Motor neuron (in vitro differentiated cells): ENCODE results near the gene TUBA3D. TPM values are rescaled to one million over a fixed set of nuclear protein-coding genes. Genes with fewer than 3 reads are reported as not detected.
"Not testable (repeated sequence)": the region's sequence is repeated elsewhere in the genome, so short reads cannot be mapped to it uniquely, and the experiment has no call there.

Experiments used
- ATAC-seq, 8 experiments: fragments of 200-7000 bp; cut with Tn5 transposase; replicated peaks in 6 of 8; 2 replicates each; pipeline ENCODE4 v1.8.0; 2021; ENCODE audit warnings: mild to moderate bottlenecking in 8 of 8, moderate library complexity in 8 of 8
- H3K27ac ChIP-seq, 2 donors: fragments of 250-450 bp; sonication (Bioruptor Pico); 2 replicates each; pipeline ENCODE4 v1.9.0; 2021; ENCODE audit warnings: antibody characterized with exemption in 2 of 2, mild to moderate bottlenecking in 2 of 2, moderate library complexity in 1 of 2
- H3K4me1 ChIP-seq, 2 donors: fragments of 250-450 bp; sonication (Bioruptor Pico); replicated peaks in 1 of 2; 2 replicates each; pipeline ENCODE4 v1.6.1; 2021; ENCODE audit warnings: antibody characterized with exemption in 2 of 2, mild to moderate bottlenecking in 2 of 2, moderate library complexity in 1 of 2
- H3K4me3 ChIP-seq, 5 donors: fragments of 250-450 bp; sonication (Bioruptor Pico); 2 replicates each; pipeline ENCODE4 v1.9.0; 2021; ENCODE audit warnings: antibody characterized with exemption in 5 of 5, mild to moderate bottlenecking in 5 of 5, moderate library complexity in 4 of 5
- WGBS, 10 experiments: fragments of 450-650 bp; shearing (Covaris generic); methylation state at CpG; one replicate each; pipeline ENCODE4 v1.0.0; 2022; 5-methylcytosine and 5-hydroxymethylcytosine counted together
- in situ Hi-C, 9 experiments: fragments of 400-800 bp; cut with MboI; loops; one replicate each; pipeline ENCODE4 v1.15.0; 2021; ENCODE audit warnings: low sequenced_read_pairs in 9 of 9, low pct_unique_long_range_greater_than_20kb in 2 of 9; ENCODE audit not compliant: unreplicated experiment in 9 of 9
- total RNA-seq, 8 experiments: library from RNA; unstranded; fragments of 300-600 nt; gene quantifications; 2 replicates each; pipeline versions ENCODE4 v1.2.3 to v1.2.4, GENCODE V29; 2022

The TUBA3D gene
- total RNA-seq, 8 experiments from 2014 or later, result 0.23 to 1.4 (median 0.44) TPM; not detected in 2

DNA sequence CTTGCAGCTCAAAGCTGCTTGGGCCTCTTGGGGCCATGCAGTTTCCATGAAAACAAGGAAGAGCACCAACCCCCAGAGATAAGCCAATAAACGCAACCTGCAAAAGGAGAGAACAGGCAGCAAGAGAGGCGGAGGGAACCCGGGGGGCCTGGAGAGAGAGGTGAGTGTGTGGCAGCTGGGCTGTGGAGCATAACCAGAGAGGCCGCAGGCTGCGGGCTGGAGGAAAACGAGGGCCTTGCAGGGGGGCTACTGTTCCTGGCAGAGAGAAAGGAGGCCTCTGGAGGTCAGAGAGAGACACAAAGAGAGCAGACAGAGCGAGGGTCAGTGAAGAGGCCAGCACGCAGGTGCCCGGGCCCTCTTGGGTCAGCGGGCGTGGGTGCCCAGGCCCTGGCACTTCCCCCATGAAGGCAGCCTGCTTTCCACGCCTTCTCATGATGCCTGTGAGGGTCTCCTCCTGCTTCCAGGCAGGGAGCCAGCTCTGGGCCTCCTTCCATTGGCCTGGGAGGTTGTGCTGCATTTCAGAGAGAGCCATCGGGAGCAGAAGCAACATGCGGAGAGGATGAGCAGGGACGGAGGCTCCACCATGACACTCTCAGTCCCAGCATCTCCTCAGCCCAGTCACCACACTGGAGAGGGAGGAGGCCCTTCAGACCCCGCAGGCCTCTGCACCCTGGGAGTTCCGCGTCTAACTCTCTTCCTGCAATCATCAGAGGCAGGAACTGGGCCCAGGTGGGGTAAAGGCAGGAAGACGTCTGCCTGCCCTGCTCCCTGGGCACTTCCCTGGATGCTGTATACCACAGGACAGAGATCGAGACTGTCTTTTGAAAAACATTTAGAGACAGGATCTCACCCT is 14.9 kb downstream of the TUBA3D start:
- H3K4me1 ChIP-seq, result peaks cover 15 to 18% of the 10 kb centered on the region in 2 donors
- 10 to 40% (median 25%) methylated on average over 2 to 4 of the region's 20 CpGs; no CpG with 5 or more reads in 7 of the 10 experiments for WGBS, 10 experiments
- ATAC-seq, in situ Hi-C loops: not testable (repeated sequence)
- peak overlapping the region; percentile 27 to 63 (median 46) for H3K4me3 ChIP-seq
- peak overlapping the region; percentile 46 to 70 for H3K27ac ChIP-seq

- ATAC-seq, in situ Hi-C loops: not testable (repeated sequence)
- H3K27ac ChIP-seq, result peak overlapping the region in 1 of 2 donors; percentile 70
- H3K4me1 ChIP-seq, result peaks cover 15 to 18% of the 10 kb centered on the region in 2 donors
- WGBS, 10 experiments, result 0% methylated on average over 1 to 2 of the region's 22 CpGs; no CpG with 5 or more reads in 7 of the 10 experiments
- H3K4me3 ChIP-seq, result peak overlapping the region; percentile 27 to 63 (median 46)
Measured at GRCh38 chr2:131491469-131491836, 15.5 kb downstream of the TUBA3D start.

DNA sequence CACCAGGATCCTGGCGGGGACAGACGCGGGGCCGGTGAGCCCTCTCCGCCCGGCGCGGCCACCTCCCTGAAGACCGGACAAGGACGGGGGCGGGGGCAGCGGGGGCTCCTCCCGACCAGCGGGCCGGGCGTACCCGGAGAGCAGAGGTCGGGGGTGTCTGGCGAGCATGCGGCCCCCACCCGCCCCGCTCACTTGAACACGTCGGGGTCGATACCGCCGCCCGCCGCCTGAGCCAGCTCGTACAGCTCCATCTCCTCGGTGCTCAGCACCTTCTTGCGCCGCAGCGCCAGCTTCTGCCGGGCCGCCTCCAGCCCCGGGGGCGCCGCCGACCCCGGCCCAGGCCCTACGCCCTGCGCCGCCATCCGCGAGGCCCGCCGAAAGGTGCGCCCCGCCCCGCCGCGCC is 16.1 kb downstream of the TUBA3D start, which contains the start of gene MZT2A:
TSS of gene MZT2A (minus strand) at position 383 of the 403 bp plus-strand sequence. CDS start at position 362, 21 bp downstream.
- ATAC-seq, result peak in 3 of 8 experiments; percentile 8 to 15 (median 11)
- no CpG with 5 or more reads among the region's 53 CpGs for WGBS, 10 experiments
- in situ Hi-C loops, result not testable (repeated sequence)

DNA sequence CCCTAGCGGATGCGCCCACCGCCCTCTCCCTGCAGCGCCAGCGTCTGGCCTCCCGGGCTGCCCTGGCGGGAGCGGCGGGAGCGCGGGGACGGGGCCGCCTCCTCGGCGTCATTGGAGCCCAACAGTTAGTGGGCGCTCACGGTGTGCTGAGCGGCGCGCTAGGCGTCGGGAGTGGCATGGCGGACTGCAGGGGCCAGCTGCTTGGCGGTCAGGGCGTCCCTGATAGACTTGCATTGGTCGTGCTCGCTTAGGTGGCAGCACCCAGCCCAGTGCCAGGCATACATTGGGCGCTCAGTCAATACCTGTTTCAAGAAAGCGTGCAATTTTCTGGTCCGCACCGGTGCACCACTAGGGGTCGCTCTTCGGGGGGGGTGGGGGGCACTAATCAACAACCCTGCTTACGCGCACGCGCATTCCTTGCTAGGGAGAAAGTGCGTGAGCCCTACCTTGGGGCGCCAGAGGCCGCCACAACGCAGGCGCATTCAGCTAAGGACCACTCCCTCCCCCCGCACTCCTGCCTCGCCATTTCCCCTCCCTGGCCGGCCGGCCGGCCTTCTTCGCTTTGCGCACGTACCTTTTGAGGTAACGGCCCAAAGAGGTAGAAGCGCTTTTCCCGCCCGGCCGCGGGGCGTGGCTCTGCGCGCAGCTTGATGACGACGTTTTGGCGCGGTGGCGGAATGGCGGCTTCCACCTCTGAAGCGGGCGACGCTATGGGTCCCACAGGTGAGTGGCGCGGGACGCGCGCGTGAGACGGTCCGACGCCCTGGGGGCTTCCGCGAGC is 16.7 kb downstream of the TUBA3D start:
- in situ Hi-C loops, result no loop called here
- Histone ChIP-seq H3K4me1 (peaks cover 15 to 18% of the 10 kb centered on the region in 2 donors), H3K4me3 (peak overlapping the region; percentile 46 to 63 (median 52)), H3K27ac (peak overlapping the region; percentile 88 to 93)
- peak; percentile 70 to 87 (median 82) for ATAC-seq
- 0 to 1% (median 0%) methylated on average over 1 to 15 of the region's 79 CpGs; no CpG with 5 or more reads in 6 of the 10 experiments for WGBS, 10 experiments

More for the DNA sequence above, 16.1 kb downstream of the TUBA3D start, which contains the start of gene MZT2A:
- Histone ChIP-seq H3K27ac (peak within 1 kb of the TSS; percentile 88 to 93), H3K4me1 (peaks cover 15 to 18% of the 10 kb centered on the region in 2 donors), H3K4me3 (peak within 1 kb of the TSS; percentile 46 to 63 (median 52))

- 0 to 3% (median 0%) methylated on average over 1 to 22 of the region's 40 CpGs; no CpG with 5 or more reads in 2 of the 10 experiments for WGBS, 10 experiments
- peaks cover 15 to 18% of the 10 kb centered on the region in 2 donors for H3K4me1 ChIP-seq
- peak overlapping the region; percentile 88 to 93 for H3K27ac ChIP-seq
- peak in 4 of 8 experiments; percentile 16 to 39 (median 28) for ATAC-seq
- peak overlapping the region; percentile 46 to 63 (median 52) for H3K4me3 ChIP-seq
- in situ Hi-C loops, result no loop called here
Measured at GRCh38 chr2:131493199-131493968, 17.5 kb downstream of the TUBA3D start.

GRCh38 chr2:131495506-131495905 is 19.6 kb downstream of the TUBA3D start:
- H3K4me3 ChIP-seq, in situ Hi-C loops, H3K27ac ChIP-seq, ATAC-seq: not testable (repeated sequence)
- 86 to 100% (median 100%) methylated on average over 1 of the region's 1 CpG; no CpG with 5 or more reads in 6 of the 10 experiments for WGBS, 10 experiments
- H3K4me1 ChIP-seq, result peaks cover 12 to 15% of the 10 kb centered on the region in 2 donors

GRCh38 chr2:131498321-131498973 is 22.5 kb downstream of the TUBA3D start:
- WGBS, 10 experiments, result 96 to 100% (median 100%) methylated on average over 2 to 6 of the region's 8 CpGs; no CpG with 5 or more reads in 7 of the 10 experiments
- H3K4me1 ChIP-seq, in situ Hi-C loops, H3K4me3 ChIP-seq, ATAC-seq, H3K27ac ChIP-seq: not testable (repeated sequence)

DNA sequence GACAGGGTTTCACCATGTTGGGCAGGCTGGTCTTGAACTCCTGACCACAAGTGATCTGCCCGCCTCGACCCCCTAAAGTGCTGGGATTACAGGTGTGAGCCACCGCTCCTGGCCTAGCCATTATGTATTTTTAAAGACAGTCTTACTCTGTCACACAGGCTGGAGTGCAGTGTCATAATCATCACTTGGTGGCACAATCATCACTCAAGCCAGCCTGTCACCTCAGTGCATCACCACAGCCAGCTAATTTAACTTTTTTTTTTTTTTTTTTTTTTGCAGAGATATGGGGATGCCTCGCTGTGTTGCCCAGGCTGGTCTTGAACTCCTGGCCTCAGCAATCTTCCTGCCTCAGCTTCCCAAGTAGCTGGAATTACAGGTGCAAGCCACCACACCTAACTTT is 27.7 kb downstream of the TUBA3D start:
- ATAC-seq, H3K27ac ChIP-seq, H3K4me1 ChIP-seq, in situ Hi-C loops, H3K4me3 ChIP-seq: not testable (repeated sequence)
- 89 to 100% (median 100%) methylated on average over 1 to 2 of the region's 4 CpGs; no CpG with 5 or more reads in 5 of the 10 experiments for WGBS, 10 experiments

GRCh38 chr2:131504082-131504750 is 28.3 kb downstream of the TUBA3D start:
- ATAC-seq, in situ Hi-C loops, H3K4me3 ChIP-seq, H3K4me1 ChIP-seq, H3K27ac ChIP-seq: not testable (repeated sequence)
- 94 to 100% (median 95%) methylated on average over 1 to 4 of the region's 7 CpGs; no CpG with 5 or more reads in 4 of the 10 experiments for WGBS, 10 experiments

DNA sequence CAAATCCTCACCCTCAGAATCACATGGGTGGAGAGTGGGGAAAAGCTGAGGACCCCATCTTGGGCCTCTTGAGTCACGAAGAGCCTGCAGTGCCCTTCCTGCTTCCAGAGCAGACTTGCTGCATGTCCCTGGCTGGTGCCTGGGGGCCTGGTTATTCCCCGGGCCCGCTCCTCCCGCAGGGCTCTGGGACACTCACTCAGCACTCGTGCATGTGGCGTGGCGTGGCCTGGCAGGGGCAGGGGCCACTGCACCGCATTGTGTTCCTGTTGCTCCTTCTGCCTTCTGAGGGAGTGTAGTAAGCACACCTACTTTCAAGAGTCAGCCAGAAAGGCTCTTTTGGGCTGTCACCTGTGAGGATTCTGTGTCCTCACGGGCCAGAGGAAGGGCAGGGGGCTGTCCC is 33.7 kb downstream of the TUBA3D start:
- in situ Hi-C loops, result no loop called here
- ATAC-seq, result no peak
- Histone ChIP-seq H3K27ac (no peak overlapping the region), H3K4me1 (no peaks in the 10 kb centered on the region), H3K4me3 (no peak overlapping the region)
- 60 to 97% methylated on average over 1 to 9 of the region's 9 CpGs; no CpG with 5 or more reads in 8 of the 10 experiments for WGBS, 10 experiments

GRCh38 chr2:131511291-131511968 is 35.5 kb downstream of the TUBA3D start:
- H3K27ac ChIP-seq, H3K4me1 ChIP-seq, H3K4me3 ChIP-seq, in situ Hi-C loops: not testable (repeated sequence)
- ATAC-seq, result peak; percentile 48 to 92 (median 68)
- WGBS, 10 experiments, result no CpG with 5 or more reads among the region's 22 CpGs
